Neural cell (in vitro differentiated cells): ENCODE measurements around the gene MLEC. TPM values are rescaled to one million over a fixed set of nuclear protein-coding genes. Genes with fewer than 3 reads are reported as not detected.

ENCODE experiments used
- H2AFZ ChIP-seq: fragments of 200-600, 300-800 bp; sonication (generic), shearing (Covaris generic); 2 replicates; pipeline ENCODE4 v1.6.0; 2014; ENCODE audit warnings: low read depth, mild to moderate bottlenecking, antibody characterized with exemption, low read length, moderate library complexity
- H3F3A ChIP-seq: fragments of 200-600 bp; shearing (Covaris generic); 2 replicates; pipeline ENCODE4 v1.6.1; 2016; ENCODE audit warnings: mild to moderate bottlenecking, moderate library complexity, mixed read lengths, antibody characterized with exemption, low read length; ENCODE audit not compliant: insufficient read depth, poor library complexity, severe bottlenecking
- H3K27ac ChIP-seq: fragments of 200-600, 300-800 bp; sonication (generic), shearing (Covaris generic); 2 replicates; pipeline ENCODE4 v1.5.1; 2014; ENCODE audit warnings: mild to moderate bottlenecking, low read length, moderate library complexity
- H3K27me3 ChIP-seq: fragments of 300-800, 200-600 bp; sonication (generic), shearing (Covaris generic); 2 replicates; pipeline ENCODE4 v1.6.0; 2014; ENCODE audit warnings: mild to moderate bottlenecking, low read depth, low read length, moderate library complexity; ENCODE audit not compliant: insufficient read depth
- H3K36me3 ChIP-seq: fragments of 300-800, 200-600 bp; sonication (generic), shearing (Covaris generic); 2 replicates; pipeline ENCODE4 v1.5.1; 2014; ENCODE audit warnings: mild to moderate bottlenecking, antibody characterized with exemption, low read length, moderate library complexity; ENCODE audit not compliant: insufficient read depth
- H3K4me2 ChIP-seq: fragments of 300-800, 200-600 bp; sonication (generic), shearing (Covaris generic); 2 replicates; pipeline ENCODE4 v1.6.0; 2014; ENCODE audit warnings: mild to moderate bottlenecking, low read length
- H3K4me3 ChIP-seq: fragments of 300-800, 200-600 bp; sonication (generic), shearing (Covaris generic); 2 replicates; pipeline ENCODE4 v1.5.1; 2014; ENCODE audit warnings: mild to moderate bottlenecking, low read length, moderate library complexity
- H3K79me2 ChIP-seq: fragments of 200-600 bp; shearing (Covaris generic); replicated peaks from 2 replicates; pipeline ENCODE4 v1.6.0; 2014; ENCODE audit warnings: mild to moderate bottlenecking, low read length, moderate library complexity; ENCODE audit not compliant: insufficient read depth
- H3K9ac ChIP-seq: fragments of 300-800, 200-600 bp; sonication (generic), shearing (Covaris generic); 2 replicates; pipeline ENCODE4 v1.6.1; 2016; ENCODE audit warnings: mild to moderate bottlenecking, low read length, mixed read lengths
- H3K9me2 ChIP-seq: fragments of 200-600 bp; shearing (Covaris generic); 2 replicates; pipeline ENCODE4 v1.6.1; 2016; ENCODE audit warnings: mild to moderate bottlenecking, low read length, mixed read lengths; ENCODE audit not compliant: insufficient read depth
- H3K9me3 ChIP-seq: fragments of 200-600, 300-800 bp; sonication (generic), shearing (Covaris generic); 2 replicates; pipeline ENCODE4 v1.6.1; 2016; ENCODE audit warnings: mild to moderate bottlenecking, mixed run types, low read length, moderate library complexity, mixed read lengths
- H4K20me1 ChIP-seq: fragments of 200-600 bp; shearing (Covaris generic); 2 replicates; pipeline ENCODE4 v1.6.1; 2016; ENCODE audit warnings: mild to moderate bottlenecking, mixed run types; ENCODE audit not compliant: insufficient read depth
- CTCF ChIP-seq: fragments of 450-650 bp; IDR thresholded peaks from 2 replicates; pipeline ENCODE4 v1.5.1; 2014; ENCODE audit warnings: antibody characterized with exemption, mild to moderate bottlenecking, moderate library complexity; ENCODE audit not compliant: poor library complexity, severe bottlenecking
- EP300 ChIP-seq: fragments of 450-650 bp; conservative IDR thresholded peaks from 2 replicates; pipeline ENCODE4 v1.6.1; 2014; ENCODE audit warnings: antibody characterized with exemption, mild to moderate bottlenecking, moderate library complexity; ENCODE audit not compliant: poor library complexity, severe bottlenecking
- EZH2 ChIP-seq: fragments of 200-600, 300-800 bp; shearing (Covaris generic), sonication (generic); IDR thresholded peaks from 2 replicates; pipeline ENCODE4 v1.6.1; 2014; ENCODE audit warnings: antibody characterized with exemption, low read length, borderline replicate concordance, mild to moderate bottlenecking; ENCODE audit not compliant: insufficient read depth, poor library complexity, severe bottlenecking
- MXI1 ChIP-seq: fragments of 450-650 bp; conservative IDR thresholded peaks from 2 replicates; pipeline ENCODE4 v1.6.1; 2014; ENCODE audit warnings: antibody characterized with exemption, mild to moderate bottlenecking; ENCODE audit not compliant: poor library complexity, severe bottlenecking
- POLR2AphosphoS5 ChIP-seq: IDR thresholded peaks from 2 replicates; pipeline ENCODE4 v1.6.1; 2012
- RAD21 ChIP-seq: fragments of 450-650 bp; conservative IDR thresholded peaks from 2 replicates; pipeline ENCODE4 v1.6.1; 2014; ENCODE audit warnings: antibody characterized with exemption, mild to moderate bottlenecking, moderate library complexity
- REST ChIP-seq: IDR thresholded peaks from 2 replicates; pipeline ENCODE4 v1.6.1; 2012; ENCODE audit warnings: borderline replicate concordance
- SMC3 ChIP-seq: fragments of 450-650 bp; conservative IDR thresholded peaks from 2 replicates; pipeline ENCODE4 v1.6.1; 2014; ENCODE audit warnings: antibody characterized with exemption, mild to moderate bottlenecking, moderate library complexity; ENCODE audit not compliant: poor library complexity
- TAF1 ChIP-seq: IDR thresholded peaks from 2 replicates; pipeline ENCODE4 v1.6.1; 2012; ENCODE audit warnings: low read depth
- polyA plus RNA-seq: library from polyadenylated mRNA; depleted of rRNA; stranded (reverse); fragments of >200 nt; gene quantifications from 2 replicates; pipeline ENCODE4 v1.2.3, GENCODE V29; 2014

MLEC gene
- polyA plus RNA-seq, 1 donor from 2014 or later = 33.2 TPM

- Histone ChIP-seq H3K9ac (no peak overlapping the region), H2AFZ (no peak overlapping the region), H3K27ac (no peak overlapping the region)
Observed at GRCh38 chr12:120650233-120650690, 36.7 kb upstream of the MLEC start.

GRCh38 chr12:120651821-120652220 lies 35.1 kb upstream of the MLEC start:
- Histone ChIP-seq H3K27me3 (no peaks in the 10 kb centered on the region), H3K79me2 (no peaks in the 10 kb centered on the region), H3K4me2 (no peak overlapping the region), H3K9me2 (no peaks in the 10 kb centered on the region), H3K9ac (no peak overlapping the region), H4K20me1 (no peaks in the 10 kb centered on the region), H2AFZ (no peak overlapping the region), H3K27ac (no peak overlapping the region), H3K9me3 (no peaks in the 10 kb centered on the region), H3K36me3 (no peaks in the 10 kb centered on the region), H3F3A (no peaks in the 10 kb centered on the region), H3K4me3 (no peak overlapping the region)
- TF ChIP-seq EP300 (no peak), RAD21 (no peak), REST (no peak), TAF1 (no peak), EZH2 (no peak), POLR2AphosphoS5 (no peak), SMC3 (no peak), MXI1 (no peak)

More at GRCh38 chr12:120650233-120650690, 36.7 kb upstream of the MLEC start:
- H3K36me3 ChIP-seq = no peaks in the 10 kb centered on the region
- peaks cover 5% of the 10 kb centered on the region for H3K27me3 ChIP-seq
- H4K20me1 ChIP-seq = no peaks in the 10 kb centered on the region
- no peaks in the 10 kb centered on the region for H3F3A ChIP-seq
- no peaks in the 10 kb centered on the region for H3K79me2 ChIP-seq
- no peaks in the 10 kb centered on the region for H3K9me2 ChIP-seq
- no peak for TF ChIP-seq MXI1
- H3K9me3 ChIP-seq = no peaks in the 10 kb centered on the region
- H3K4me3 ChIP-seq = no peak overlapping the region
- H3K4me2 ChIP-seq = no peak overlapping the region

GRCh38 chr12:120652656-120653435 lies 34.1 kb upstream of the MLEC start:
- no peak for TF ChIP-seq RAD21
- no peak for TF ChIP-seq EP300
- TF ChIP-seq MXI1 = no peak
- TF ChIP-seq TAF1 = no peak
- TF ChIP-seq POLR2AphosphoS5 = no peak
- TF ChIP-seq EZH2 = no peak
- TF ChIP-seq CTCF = no peak
- TF ChIP-seq REST = no peak
- no peak for TF ChIP-seq SMC3
- Histone ChIP-seq H3K4me2 (no peak overlapping the region), H4K20me1 (no peaks in the 10 kb centered on the region), H3K27me3 (no peaks in the 10 kb centered on the region), H3K9ac (no peak overlapping the region), H3F3A (no peaks in the 10 kb centered on the region), H3K4me3 (no peak overlapping the region), H2AFZ (no peak overlapping the region), H3K36me3 (no peaks in the 10 kb centered on the region), H3K79me2 (no peaks in the 10 kb centered on the region), H3K9me2 (no peaks in the 10 kb centered on the region), H3K9me3 (no peaks in the 10 kb centered on the region), H3K27ac (no peak overlapping the region)
